ENCODE data around the gene MMRN2. TPM values are rescaled to one million over a fixed set of nuclear protein-coding genes. Genes with fewer than 3 reads are reported as not detected.

The MMRN2 gene
- total RNA-seq, 1 experiment from 2014 or later: 2.4 TPM

GRCh38 chr10:86953747-86954680, 3.4 kb downstream of the MMRN2 start (continued):
- TF ChIP-seq, protein P1, sequence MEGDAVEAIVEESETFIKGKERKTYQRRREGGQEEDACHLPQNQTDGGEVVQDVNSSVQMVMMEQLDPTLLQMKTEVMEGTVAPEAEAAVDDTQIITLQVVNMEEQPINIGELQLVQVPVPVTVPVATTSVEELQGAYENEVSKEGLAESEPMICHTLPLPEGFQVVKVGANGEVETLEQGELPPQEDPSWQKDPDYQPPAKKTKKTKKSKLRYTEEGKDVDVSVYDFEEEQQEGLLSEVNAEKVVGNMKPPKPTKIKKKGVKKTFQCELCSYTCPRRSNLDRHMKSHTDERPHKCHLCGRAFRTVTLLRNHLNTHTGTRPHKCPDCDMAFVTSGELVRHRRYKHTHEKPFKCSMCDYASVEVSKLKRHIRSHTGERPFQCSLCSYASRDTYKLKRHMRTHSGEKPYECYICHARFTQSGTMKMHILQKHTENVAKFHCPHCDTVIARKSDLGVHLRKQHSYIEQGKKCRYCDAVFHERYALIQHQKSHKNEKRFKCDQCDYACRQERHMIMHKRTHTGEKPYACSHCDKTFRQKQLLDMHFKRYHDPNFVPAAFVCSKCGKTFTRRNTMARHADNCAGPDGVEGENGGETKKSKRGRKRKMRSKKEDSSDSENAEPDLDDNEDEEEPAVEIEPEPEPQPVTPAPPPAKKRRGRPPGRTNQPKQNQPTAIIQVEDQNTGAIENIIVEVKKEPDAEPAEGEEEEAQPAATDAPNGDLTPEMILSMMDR (IDR thresholded peaks at IDR 0.05): no peak
- TF ChIP-seq, protein P2, sequence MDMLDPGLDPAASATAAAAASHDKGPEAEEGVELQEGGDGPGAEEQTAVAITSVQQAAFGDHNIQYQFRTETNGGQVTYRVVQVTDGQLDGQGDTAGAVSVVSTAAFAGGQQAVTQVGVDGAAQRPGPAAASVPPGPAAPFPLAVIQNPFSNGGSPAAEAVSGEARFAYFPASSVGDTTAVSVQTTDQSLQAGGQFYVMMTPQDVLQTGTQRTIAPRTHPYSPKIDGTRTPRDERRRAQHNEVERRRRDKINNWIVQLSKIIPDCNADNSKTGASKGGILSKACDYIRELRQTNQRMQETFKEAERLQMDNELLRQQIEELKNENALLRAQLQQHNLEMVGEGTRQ (CRISPR knock-in tag; IDR thresholded peaks at IDR 0.05): no peak
- TF ChIP-seq IRF2 (CRISPR knock-in tag; IDR thresholded peaks at IDR 0.05; ENCODE audit: borderline replicate concordance, low read depth) (no peak), USF1 (CRISPR knock-in tag; IDR thresholded peaks at IDR 0.05) (0 out of 2 replicates have a peak, but pooled peaks have one; percentile 28), CREB1 (CRISPR knock-in tag; IDR thresholded peaks at IDR 0.05) (0 out of 2 replicates have a peak, but pooled peaks have one; percentile 28), SOX15 (CRISPR knock-in tag; IDR thresholded peaks at IDR 0.05) (no peak), ZBTB43 (CRISPR knock-in tag; IDR thresholded peaks at IDR 0.05) (no peak), ZNF396 (CRISPR knock-in tag; IDR thresholded peaks at IDR 0.05; ENCODE audit: borderline replicate concordance) (no peak), ZBTB21 (CRISPR knock-in tag; IDR thresholded peaks at IDR 0.05; ENCODE audit: borderline replicate concordance) (peak; percentile 57; the same call in 1 of the 2 replicates), TEAD1 (CRISPR knock-in tag; IDR thresholded peaks at IDR 0.05) (peak; percentile 78; the same call in 1 of the 2 replicates), NR3C1 (CRISPR knock-in tag; conservative IDR thresholded peaks at IDR 0.05; ENCODE audit: low read depth) (no peak), NR2C2 (CRISPR knock-in tag; IDR thresholded peaks at IDR 0.05) (no peak), GABPB1 (CRISPR knock-in tag; IDR thresholded peaks at IDR 0.05) (no peak), JAZF1 (CRISPR knock-in tag; IDR thresholded peaks at IDR 0.05) (no peak), ZNF671 (CRISPR knock-in tag; IDR thresholded peaks at IDR 0.05) (no peak), EMX1 (CRISPR knock-in tag; IDR thresholded peaks at IDR 0.05) (no peak), PRRX2 (CRISPR knock-in tag; IDR thresholded peaks at IDR 0.05) (no peak), KAT7 (CRISPR knock-in tag; IDR thresholded peaks at IDR 0.05; ENCODE audit: borderline replicate concordance) (no peak), E2F5 (CRISPR knock-in tag; IDR thresholded peaks at IDR 0.05) (peak; percentile 54; the same call in 1 of the 2 replicates), SMAD3 (CRISPR knock-in tag; IDR thresholded peaks at IDR 0.05; ENCODE audit: borderline replicate concordance) (no peak), TEAD4 (CRISPR knock-in tag; IDR thresholded peaks at IDR 0.05) (no peak), SP1 (CRISPR knock-in tag; conservative IDR thresholded peaks at IDR 0.05) (peak; percentile 87)
- TF ChIP-seq, protein P3, sequence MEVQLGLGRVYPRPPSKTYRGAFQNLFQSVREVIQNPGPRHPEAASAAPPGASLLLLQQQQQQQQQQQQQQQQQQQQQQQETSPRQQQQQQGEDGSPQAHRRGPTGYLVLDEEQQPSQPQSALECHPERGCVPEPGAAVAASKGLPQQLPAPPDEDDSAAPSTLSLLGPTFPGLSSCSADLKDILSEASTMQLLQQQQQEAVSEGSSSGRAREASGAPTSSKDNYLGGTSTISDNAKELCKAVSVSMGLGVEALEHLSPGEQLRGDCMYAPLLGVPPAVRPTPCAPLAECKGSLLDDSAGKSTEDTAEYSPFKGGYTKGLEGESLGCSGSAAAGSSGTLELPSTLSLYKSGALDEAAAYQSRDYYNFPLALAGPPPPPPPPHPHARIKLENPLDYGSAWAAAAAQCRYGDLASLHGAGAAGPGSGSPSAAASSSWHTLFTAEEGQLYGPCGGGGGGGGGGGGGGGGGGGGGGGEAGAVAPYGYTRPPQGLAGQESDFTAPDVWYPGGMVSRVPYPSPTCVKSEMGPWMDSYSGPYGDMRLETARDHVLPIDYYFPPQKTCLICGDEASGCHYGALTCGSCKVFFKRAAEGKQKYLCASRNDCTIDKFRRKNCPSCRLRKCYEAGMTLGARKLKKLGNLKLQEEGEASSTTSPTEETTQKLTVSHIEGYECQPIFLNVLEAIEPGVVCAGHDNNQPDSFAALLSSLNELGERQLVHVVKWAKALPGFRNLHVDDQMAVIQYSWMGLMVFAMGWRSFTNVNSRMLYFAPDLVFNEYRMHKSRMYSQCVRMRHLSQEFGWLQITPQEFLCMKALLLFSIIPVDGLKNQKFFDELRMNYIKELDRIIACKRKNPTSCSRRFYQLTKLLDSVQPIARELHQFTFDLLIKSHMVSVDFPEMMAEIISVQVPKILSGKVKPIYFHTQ (CRISPR knock-in tag; IDR thresholded peaks at IDR 0.05): no peak
- TF ChIP-seq, protein P4, sequence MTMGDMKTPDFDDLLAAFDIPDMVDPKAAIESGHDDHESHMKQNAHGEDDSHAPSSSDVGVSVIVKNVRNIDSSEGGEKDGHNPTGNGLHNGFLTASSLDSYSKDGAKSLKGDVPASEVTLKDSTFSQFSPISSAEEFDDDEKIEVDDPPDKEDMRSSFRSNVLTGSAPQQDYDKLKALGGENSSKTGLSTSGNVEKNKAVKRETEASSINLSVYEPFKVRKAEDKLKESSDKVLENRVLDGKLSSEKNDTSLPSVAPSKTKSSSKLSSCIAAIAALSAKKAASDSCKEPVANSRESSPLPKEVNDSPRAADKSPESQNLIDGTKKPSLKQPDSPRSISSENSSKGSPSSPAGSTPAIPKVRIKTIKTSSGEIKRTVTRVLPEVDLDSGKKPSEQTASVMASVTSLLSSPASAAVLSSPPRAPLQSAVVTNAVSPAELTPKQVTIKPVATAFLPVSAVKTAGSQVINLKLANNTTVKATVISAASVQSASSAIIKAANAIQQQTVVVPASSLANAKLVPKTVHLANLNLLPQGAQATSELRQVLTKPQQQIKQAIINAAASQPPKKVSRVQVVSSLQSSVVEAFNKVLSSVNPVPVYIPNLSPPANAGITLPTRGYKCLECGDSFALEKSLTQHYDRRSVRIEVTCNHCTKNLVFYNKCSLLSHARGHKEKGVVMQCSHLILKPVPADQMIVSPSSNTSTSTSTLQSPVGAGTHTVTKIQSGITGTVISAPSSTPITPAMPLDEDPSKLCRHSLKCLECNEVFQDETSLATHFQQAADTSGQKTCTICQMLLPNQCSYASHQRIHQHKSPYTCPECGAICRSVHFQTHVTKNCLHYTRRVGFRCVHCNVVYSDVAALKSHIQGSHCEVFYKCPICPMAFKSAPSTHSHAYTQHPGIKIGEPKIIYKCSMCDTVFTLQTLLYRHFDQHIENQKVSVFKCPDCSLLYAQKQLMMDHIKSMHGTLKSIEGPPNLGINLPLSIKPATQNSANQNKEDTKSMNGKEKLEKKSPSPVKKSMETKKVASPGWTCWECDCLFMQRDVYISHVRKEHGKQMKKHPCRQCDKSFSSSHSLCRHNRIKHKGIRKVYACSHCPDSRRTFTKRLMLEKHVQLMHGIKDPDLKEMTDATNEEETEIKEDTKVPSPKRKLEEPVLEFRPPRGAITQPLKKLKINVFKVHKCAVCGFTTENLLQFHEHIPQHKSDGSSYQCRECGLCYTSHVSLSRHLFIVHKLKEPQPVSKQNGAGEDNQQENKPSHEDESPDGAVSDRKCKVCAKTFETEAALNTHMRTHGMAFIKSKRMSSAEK (CRISPR knock-in tag; IDR thresholded peaks at IDR 0.05; ENCODE audit: borderline replicate concordance): no peak
- TF ChIP-seq, protein P5, sequence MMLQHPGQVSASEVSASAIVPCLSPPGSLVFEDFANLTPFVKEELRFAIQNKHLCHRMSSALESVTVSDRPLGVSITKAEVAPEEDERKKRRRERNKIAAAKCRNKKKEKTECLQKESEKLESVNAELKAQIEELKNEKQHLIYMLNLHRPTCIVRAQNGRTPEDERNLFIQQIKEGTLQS (CRISPR knock-in tag; conservative IDR thresholded peaks at IDR 0.05): no peak
